ENCODE results near the gene EDARADD.

GRCh38 chr1:236515443-236515958 is 121.4 kb downstream of the EDARADD start:
- TF ChIP-seq EZH2 (IDR thresholded peaks at IDR 0.05; ENCODE audit: low read length): no peak
- TF ChIP-seq, protein P1, sequence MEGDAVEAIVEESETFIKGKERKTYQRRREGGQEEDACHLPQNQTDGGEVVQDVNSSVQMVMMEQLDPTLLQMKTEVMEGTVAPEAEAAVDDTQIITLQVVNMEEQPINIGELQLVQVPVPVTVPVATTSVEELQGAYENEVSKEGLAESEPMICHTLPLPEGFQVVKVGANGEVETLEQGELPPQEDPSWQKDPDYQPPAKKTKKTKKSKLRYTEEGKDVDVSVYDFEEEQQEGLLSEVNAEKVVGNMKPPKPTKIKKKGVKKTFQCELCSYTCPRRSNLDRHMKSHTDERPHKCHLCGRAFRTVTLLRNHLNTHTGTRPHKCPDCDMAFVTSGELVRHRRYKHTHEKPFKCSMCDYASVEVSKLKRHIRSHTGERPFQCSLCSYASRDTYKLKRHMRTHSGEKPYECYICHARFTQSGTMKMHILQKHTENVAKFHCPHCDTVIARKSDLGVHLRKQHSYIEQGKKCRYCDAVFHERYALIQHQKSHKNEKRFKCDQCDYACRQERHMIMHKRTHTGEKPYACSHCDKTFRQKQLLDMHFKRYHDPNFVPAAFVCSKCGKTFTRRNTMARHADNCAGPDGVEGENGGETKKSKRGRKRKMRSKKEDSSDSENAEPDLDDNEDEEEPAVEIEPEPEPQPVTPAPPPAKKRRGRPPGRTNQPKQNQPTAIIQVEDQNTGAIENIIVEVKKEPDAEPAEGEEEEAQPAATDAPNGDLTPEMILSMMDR (optimal IDR thresholded peaks at IDR 0.05 in 1 of 3, IDR thresholded peaks at IDR 0.05 in 1 of 3, conservative IDR thresholded peaks at IDR 0.05 in 1 of 3; ENCODE audit: extremely low read depth in 1 of 3, insufficient read depth in 2 of 3, low read length in 3 of 3): no peak

Data from keratinocyte (primary cell).